ENCODE measurements around the gene RBM47.

RBM47 gene

DNA sequence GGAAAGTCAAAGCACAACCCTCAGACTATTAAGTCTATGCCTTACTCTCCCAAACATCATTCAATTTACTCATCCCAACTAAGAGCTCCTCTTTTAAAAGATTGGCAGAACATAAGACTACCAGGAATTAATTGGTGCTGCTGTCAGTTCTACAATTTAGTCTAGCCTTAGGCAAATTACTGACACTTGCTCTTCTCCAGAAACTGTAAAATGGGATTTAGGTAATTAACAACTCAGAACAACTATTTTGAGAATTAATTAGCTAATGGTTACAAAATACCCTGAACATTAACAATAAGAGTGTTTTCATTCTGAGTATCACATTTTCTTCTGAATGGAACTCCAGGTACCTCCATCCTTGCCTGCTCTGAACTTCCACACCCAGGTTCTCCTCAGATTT, 36.2 kb upstream of the RBM47 start:
- ChIA-PET CTCF (no interaction called here), POLR2A (no interaction called here)
- no peaks in the 10 kb centered on the region for H3K36me3 ChIP-seq (ENCODE audit: control insufficient read depth in 2 of 2, insufficient read depth in 1 of 2, low read length in 2 of 2)
- H3K9me3 ChIP-seq (ENCODE audit: control insufficient read depth, insufficient read depth, low read depth, low read length), result no peaks in the 10 kb centered on the region
- H3K4me1 ChIP-seq (ENCODE audit: control insufficient read depth, insufficient read depth, low read length), result peaks cover 3% of the 10 kb centered on the region; the same call in 1 of the 2 replicates
- H3K4me3 ChIP-seq (ENCODE audit: low read depth, low read length), result no peak overlapping the region
- no peak for TF ChIP-seq ZIC2 (tag by site-specific recombination; IDR thresholded peaks at IDR 0.05)
- TF ChIP-seq ZNF48 (tag by site-specific recombination; IDR thresholded peaks at IDR 0.05), result no peak
- no peak for TF ChIP-seq FEZF1 (tag by site-specific recombination; IDR thresholded peaks at IDR 0.05)
- TF ChIP-seq ZNF621 (tag by site-specific recombination; IDR thresholded peaks at IDR 0.05), result no peak
- TF ChIP-seq, protein P1, sequence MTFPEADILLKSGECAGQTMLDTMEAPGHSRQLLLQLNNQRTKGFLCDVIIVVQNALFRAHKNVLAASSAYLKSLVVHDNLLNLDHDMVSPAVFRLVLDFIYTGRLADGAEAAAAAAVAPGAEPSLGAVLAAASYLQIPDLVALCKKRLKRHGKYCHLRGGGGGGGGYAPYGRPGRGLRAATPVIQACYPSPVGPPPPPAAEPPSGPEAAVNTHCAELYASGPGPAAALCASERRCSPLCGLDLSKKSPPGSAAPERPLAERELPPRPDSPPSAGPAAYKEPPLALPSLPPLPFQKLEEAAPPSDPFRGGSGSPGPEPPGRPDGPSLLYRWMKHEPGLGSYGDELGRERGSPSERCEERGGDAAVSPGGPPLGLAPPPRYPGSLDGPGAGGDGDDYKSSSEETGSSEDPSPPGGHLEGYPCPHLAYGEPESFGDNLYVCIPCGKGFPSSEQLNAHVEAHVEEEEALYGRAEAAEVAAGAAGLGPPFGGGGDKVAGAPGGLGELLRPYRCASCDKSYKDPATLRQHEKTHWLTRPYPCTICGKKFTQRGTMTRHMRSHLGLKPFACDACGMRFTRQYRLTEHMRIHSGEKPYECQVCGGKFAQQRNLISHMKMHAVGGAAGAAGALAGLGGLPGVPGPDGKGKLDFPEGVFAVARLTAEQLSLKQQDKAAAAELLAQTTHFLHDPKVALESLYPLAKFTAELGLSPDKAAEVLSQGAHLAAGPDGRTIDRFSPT (tag by site-specific recombination; IDR thresholded peaks at IDR 0.05), result no peak
- TF ChIP-seq, protein P2, sequence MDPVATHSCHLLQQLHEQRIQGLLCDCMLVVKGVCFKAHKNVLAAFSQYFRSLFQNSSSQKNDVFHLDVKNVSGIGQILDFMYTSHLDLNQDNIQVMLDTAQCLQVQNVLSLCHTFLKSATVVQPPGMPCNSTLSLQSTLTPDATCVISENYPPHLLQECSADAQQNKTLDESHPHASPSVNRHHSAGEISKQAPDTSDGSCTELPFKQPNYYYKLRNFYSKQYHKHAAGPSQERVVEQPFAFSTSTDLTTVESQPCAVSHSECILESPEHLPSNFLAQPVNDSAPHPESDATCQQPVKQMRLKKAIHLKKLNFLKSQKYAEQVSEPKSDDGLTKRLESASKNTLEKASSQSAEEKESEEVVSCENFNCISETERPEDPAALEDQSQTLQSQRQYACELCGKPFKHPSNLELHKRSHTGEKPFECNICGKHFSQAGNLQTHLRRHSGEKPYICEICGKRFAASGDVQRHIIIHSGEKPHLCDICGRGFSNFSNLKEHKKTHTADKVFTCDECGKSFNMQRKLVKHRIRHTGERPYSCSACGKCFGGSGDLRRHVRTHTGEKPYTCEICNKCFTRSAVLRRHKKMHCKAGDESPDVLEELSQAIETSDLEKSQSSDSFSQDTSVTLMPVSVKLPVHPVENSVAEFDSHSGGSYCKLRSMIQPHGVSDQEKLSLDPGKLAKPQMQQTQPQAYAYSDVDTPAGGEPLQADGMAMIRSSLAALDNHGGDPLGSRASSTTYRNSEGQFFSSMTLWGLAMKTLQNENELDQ (tag by site-specific recombination; IDR thresholded peaks at IDR 0.05; ENCODE audit: low read depth), result no peak
- TF ChIP-seq PRDM1 (tag by site-specific recombination; IDR thresholded peaks at IDR 0.05), result no peak
- TF ChIP-seq ZNF555 (tag by site-specific recombination; conservative IDR thresholded peaks at IDR 0.05), result no peak
- TF ChIP-seq, protein P3, sequence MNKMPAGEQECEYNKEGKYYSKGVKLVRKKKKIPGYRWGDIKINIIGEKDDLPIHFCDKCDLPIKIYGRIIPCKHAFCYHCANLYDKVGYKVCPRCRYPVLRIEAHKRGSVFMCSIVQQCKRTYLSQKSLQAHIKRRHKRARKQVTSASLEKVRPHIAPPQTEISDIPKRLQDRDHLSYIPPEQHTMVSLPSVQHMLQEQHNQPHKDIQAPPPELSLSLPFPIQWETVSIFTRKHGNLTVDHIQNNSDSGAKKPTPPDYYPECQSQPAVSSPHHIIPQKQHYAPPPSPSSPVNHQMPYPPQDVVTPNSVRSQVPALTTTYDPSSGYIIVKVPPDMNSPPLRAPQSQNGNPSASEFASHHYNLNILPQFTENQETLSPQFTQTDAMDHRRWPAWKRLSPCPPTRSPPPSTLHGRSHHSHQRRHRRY (tag by site-specific recombination; IDR thresholded peaks at IDR 0.05), result no peak
- TF ChIP-seq, protein P4, sequence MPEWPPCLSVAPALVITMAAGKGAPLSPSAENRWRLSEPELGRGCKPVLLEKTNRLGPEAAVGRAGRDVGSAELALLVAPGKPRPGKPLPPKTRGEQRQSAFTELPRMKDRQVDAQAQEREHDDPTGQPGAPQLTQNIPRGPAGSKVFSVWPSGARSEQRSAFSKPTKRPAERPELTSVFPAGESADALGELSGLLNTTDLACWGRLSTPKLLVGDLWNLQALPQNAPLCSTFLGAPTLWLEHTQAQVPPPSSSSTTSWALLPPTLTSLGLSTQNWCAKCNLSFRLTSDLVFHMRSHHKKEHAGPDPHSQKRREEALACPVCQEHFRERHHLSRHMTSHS (tag by site-specific recombination; IDR thresholded peaks at IDR 0.05), result no peak
- no peak for TF ChIP-seq ZNF426 (tag by site-specific recombination; IDR thresholded peaks at IDR 0.05)
- TF ChIP-seq, protein P5, sequence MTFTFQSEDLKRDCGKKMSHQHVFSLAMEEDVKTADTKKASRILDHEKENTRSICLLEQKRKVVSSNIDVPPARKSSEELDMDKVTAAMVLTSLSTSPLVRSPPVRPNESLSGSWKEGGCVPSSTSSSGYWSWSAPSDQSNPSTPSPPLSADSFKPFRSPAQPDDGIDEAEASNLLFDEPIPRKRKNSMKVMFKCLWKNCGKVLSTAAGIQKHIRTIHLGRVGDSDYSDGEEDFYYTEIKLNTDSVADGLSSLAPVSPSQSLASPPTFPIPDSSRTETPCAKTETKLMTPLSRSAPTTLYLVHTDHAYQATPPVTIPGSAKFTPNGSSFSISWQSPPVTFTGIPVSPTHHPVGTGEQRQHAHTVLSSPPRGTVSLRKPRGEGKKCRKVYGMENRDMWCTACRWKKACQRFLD (tag by site-specific recombination; IDR thresholded peaks at IDR 0.05), result no peak
- H3K27ac ChIP-seq (ENCODE audit: extremely low read depth, low read depth, low read length), result no peak overlapping the region

DNA sequence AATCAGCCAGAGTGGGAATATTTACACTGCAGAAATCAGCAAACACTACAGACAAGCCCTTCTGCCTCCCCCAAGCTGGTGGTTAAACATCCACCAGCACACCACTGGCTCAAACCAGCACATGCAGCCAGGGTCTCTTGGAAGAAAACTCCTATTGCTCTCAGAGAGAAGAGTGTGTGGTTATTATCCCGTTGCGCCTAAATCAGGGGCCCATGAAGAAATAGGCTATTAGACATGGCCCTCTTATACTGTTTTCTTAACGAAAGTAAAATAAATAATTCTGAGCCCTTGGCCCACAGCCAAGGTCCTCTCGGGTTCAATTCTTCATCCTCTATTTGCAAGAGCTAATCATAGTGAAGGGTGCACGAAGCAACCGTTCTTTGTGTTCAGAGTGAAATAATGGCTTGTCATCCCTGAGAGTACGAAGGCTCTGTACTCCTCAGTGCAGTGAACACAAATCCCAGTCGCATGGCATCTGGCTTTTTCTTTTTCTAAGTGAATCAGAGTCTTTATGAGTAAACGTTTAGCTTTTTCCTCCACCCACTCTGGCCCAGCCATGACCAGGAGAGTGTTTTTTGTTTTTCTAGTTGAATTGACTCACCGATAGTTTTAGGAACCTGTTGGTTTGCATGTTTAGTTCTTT, 33.4 kb upstream of the RBM47 start:
- Histone ChIP-seq H3K4me3 (ENCODE audit: low read depth, low read length) (no peak overlapping the region), H3K9me3 (ENCODE audit: control insufficient read depth, insufficient read depth, low read depth, low read length) (no peaks in the 10 kb centered on the region), H3K4me1 (ENCODE audit: control insufficient read depth, insufficient read depth, low read length) (peaks cover 3% of the 10 kb centered on the region; the same call in 1 of the 2 replicates), H3K27ac (ENCODE audit: extremely low read depth, low read depth, low read length) (no peak overlapping the region), H3K36me3 (ENCODE audit: control insufficient read depth in 2 of 2, insufficient read depth in 1 of 2, low read length in 2 of 2) (no peaks in the 10 kb centered on the region)
- ChIA-PET CTCF (interaction anchor here (0.7 kb wide), 1 partner anchor 1000 kb away, joined by 3 read pairs; no protein-coding TSS in a partner anchor), POLR2A (no interaction called here)
- TF ChIP-seq ZNF677 (tag by site-specific recombination; IDR thresholded peaks at IDR 0.05) (no peak), ZBTB21 (tag by site-specific recombination; IDR thresholded peaks at IDR 0.05) (no peak), ZNF792 (tag by site-specific recombination; IDR thresholded peaks at IDR 0.05) (no peak), ZNF114 (tag by site-specific recombination; IDR thresholded peaks at IDR 0.05) (no peak), HOXC10 (CRISPR knock-in tag; IDR thresholded peaks at IDR 0.05) (no peak), ZNF37A (tag by site-specific recombination; IDR thresholded peaks at IDR 0.05) (no peak), ZNF202 (tag by site-specific recombination; IDR thresholded peaks at IDR 0.05; ENCODE audit: borderline replicate concordance) (no peak)
- TF ChIP-seq, protein P6, sequence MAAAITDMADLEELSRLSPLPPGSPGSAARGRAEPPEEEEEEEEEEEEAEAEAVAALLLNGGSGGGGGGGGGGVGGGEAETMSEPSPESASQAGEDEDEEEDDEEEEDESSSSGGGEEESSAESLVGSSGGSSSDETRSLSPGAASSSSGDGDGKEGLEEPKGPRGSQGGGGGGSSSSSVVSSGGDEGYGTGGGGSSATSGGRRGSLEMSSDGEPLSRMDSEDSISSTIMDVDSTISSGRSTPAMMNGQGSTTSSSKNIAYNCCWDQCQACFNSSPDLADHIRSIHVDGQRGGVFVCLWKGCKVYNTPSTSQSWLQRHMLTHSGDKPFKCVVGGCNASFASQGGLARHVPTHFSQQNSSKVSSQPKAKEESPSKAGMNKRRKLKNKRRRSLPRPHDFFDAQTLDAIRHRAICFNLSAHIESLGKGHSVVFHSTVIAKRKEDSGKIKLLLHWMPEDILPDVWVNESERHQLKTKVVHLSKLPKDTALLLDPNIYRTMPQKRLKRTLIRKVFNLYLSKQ (tag by site-specific recombination; IDR thresholded peaks at IDR 0.05; ENCODE audit: borderline replicate concordance), result no peak
- TF ChIP-seq, protein P4 (tag by site-specific recombination; IDR thresholded peaks at IDR 0.05), result no peak
- TF ChIP-seq, protein P7, sequence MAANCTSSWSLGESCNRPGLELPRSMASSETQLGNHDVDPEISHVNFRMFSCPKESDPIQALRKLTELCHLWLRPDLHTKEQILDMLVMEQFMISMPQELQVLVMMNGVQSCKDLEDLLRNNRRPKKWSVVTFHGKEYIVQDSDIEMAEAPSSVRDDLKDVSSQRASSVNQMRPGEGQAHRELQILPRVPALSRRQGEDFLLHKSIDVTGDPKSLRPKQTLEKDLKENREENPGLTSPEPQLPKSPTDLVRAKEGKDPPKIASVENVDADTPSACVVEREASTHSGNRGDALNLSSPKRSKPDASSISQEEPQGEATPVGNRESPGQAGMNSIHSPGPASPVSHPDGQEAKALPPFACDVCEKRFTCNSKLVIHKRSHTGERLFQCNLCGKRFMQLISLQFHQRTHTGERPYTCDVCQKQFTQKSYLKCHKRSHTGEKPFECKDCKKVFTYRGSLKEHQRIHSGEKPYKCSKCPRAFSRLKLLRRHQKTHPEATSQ (tag by site-specific recombination; IDR thresholded peaks at IDR 0.05), result no peak
